Common myeloid progenitor, CD34-positive (primary cell): ENCODE results near the gene TBC1D12.
"Not testable (repeated sequence)": the region's sequence is repeated elsewhere in the genome, so short reads cannot be mapped to it uniquely, and the experiment has no call there.

ENCODE experiments used
- CTCF ChIA-PET: fragments of 350-600 bp; sonication (Branson Sonifier 250); formaldehyde crosslinking; loops from one replicate; lab custom pipeline; 2021; ENCODE audit warnings: antibody characterized with exemption; lab: Charles Lee
- POLR2A ChIA-PET: fragments of 350-600 bp; sonication (Branson Sonifier 250); formaldehyde crosslinking; loops from one replicate; lab custom pipeline; 2021; ENCODE audit warnings: antibody characterized with exemption; lab: Charles Lee
- DNase-seq, 3 donors: peaks; one replicate each; pipeline versions ENCODE4 v3.0.0 to v3.0.0-alpha.2; 2013
- H3K27ac ChIP-seq, 2 experiments: 1 replicate in 1 of 2; 2 replicates in 1 of 2; pipeline ENCODE4 v1.7.0; 2013; ENCODE audit warnings: inconsistent platforms in 2 of 2, low read length in 2 of 2, mild to moderate bottlenecking in 2 of 2, low read depth in 1 of 2, moderate library complexity in 1 of 2; ENCODE audit not compliant: severe bottlenecking in 2 of 2, insufficient read depth in 1 of 2, poor library complexity in 1 of 2
- H3K27me3 ChIP-seq, 5 experiments: replicated peaks in 2 of 5; 1 replicate in 3 of 5; 2 replicates in 2 of 5; pipeline versions ENCODE4 v1.6.1 to v1.7.0; 2013; ENCODE audit warnings: low read length in 4 of 5, mild to moderate bottlenecking in 2 of 5, moderate library complexity in 2 of 5, inconsistent platforms in 1 of 5; ENCODE audit not compliant: insufficient read depth in 5 of 5, control insufficient read depth in 4 of 5
- H3K36me3 ChIP-seq, 4 experiments: 1 replicate in 2 of 4; 2 replicates in 2 of 4; pipeline versions ENCODE4 v1.6.1 to v1.7.0; 2013; ENCODE audit warnings: low read length in 3 of 4, control low read depth in 1 of 4, mild to moderate bottlenecking in 1 of 4; ENCODE audit not compliant: control insufficient read depth in 4 of 4, insufficient read depth in 4 of 4
- H3K4me1 ChIP-seq, 4 experiments: 1 replicate in 3 of 4; 2 replicates in 1 of 4; pipeline versions ENCODE4 v1.6.1 to v1.7.1; 2013; ENCODE audit warnings: low read length in 3 of 4, mild to moderate bottlenecking in 3 of 4, control low read depth in 1 of 4, inconsistent platforms in 1 of 4, moderate library complexity in 1 of 4; ENCODE audit not compliant: control insufficient read depth in 4 of 4, insufficient read depth in 4 of 4; ENCODE audit errors: control extremely low read depth in 1 of 4
- H3K4me3 ChIP-seq, 7 experiments: 1 replicate in 4 of 7; 2 replicates in 3 of 7; pipeline versions ENCODE4 v1.5.1 to v1.7.0; 2013; ENCODE audit warnings: mild to moderate bottlenecking in 7 of 7, low read length in 6 of 7, moderate library complexity in 6 of 7, inconsistent platforms in 2 of 7, low read depth in 2 of 7, control low read depth in 1 of 7; ENCODE audit not compliant: insufficient read depth in 4 of 7, control insufficient read depth in 1 of 7; ENCODE audit errors: extremely low read depth in 1 of 7
- H3K9me3 ChIP-seq, 5 experiments: 1 replicate in 4 of 5; 2 replicates in 1 of 5; pipeline versions ENCODE4 v1.6.1 to v1.7.1; 2013; ENCODE audit warnings: low read length in 4 of 5, mild to moderate bottlenecking in 2 of 5, inconsistent platforms in 1 of 5, low read depth in 1 of 5, moderate library complexity in 1 of 5; ENCODE audit not compliant: control insufficient read depth in 4 of 5, insufficient read depth in 2 of 5; ENCODE audit errors: control extremely low read depth in 1 of 5
- WGBS: methylation state at CpG from one replicate; pipeline ENCODE4 v1.1.5; 2013; ENCODE audit not compliant: insufficient coverage; 5-methylcytosine and 5-hydroxymethylcytosine counted together

Gene TBC1D12

GRCh38 chr10:94524146-94524545 lies 121.8 kb downstream of the TBC1D12 start:
- DNase-seq: peak in 1 of 3 donors; percentile 5
- H3K27me3 ChIP-seq: no peaks in the 10 kb centered on the region
- H3K27ac ChIP-seq: no peak overlapping the region
- no peaks in the 10 kb centered on the region for H3K4me1 ChIP-seq
- 100% methylated on average over 5 of the region's 7 CpGs for WGBS
- no peaks in the 10 kb centered on the region for H3K36me3 ChIP-seq
- ChIA-PET POLR2A (no interaction called here), CTCF (no interaction called here)
- H3K4me3 ChIP-seq: no peak overlapping the region
- no peaks in the 10 kb centered on the region for H3K9me3 ChIP-seq

- H3K27ac ChIP-seq: no peak overlapping the region
- no peaks in the 10 kb centered on the region for H3K4me1 ChIP-seq
- H3K9me3 ChIP-seq: no peaks in the 10 kb centered on the region
- ChIA-PET CTCF (no interaction called here), POLR2A (no interaction called here)
- no peaks in the 10 kb centered on the region for H3K36me3 ChIP-seq
- no peaks in the 10 kb centered on the region for H3K27me3 ChIP-seq
- no CpG with 5 or more reads among the region's 5 CpGs for WGBS
- H3K4me3 ChIP-seq: no peak overlapping the region
- DNase-seq: no peak
These were observed 122.4 kb downstream of the TBC1D12 start for GRCh38 chr10:94524711-94525110.

DNA sequence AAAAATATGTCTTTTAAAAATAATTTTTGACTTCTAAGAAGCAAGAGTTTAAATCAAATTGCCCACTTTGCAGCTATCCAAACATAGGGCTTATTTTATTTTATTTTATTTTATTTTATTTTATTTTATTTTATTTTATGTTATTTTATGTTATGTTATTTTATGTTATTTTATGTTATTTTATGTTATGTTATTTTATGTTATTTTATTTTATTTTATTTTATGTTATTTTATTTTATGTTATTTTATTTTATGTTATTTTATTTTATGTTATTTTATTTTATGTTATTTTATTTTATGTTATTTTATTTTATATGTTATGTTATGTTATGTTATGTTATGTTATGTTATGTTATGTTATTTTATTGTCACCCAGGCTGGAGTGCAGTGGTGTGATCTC lies 129.2 kb downstream of the TBC1D12 start:
- CTCF ChIA-PET, H3K36me3 ChIP-seq, DNase-seq, H3K27ac ChIP-seq, H3K4me3 ChIP-seq, POLR2A ChIA-PET, H3K9me3 ChIP-seq, H3K27me3 ChIP-seq, H3K4me1 ChIP-seq: not testable (repeated sequence)

DNA sequence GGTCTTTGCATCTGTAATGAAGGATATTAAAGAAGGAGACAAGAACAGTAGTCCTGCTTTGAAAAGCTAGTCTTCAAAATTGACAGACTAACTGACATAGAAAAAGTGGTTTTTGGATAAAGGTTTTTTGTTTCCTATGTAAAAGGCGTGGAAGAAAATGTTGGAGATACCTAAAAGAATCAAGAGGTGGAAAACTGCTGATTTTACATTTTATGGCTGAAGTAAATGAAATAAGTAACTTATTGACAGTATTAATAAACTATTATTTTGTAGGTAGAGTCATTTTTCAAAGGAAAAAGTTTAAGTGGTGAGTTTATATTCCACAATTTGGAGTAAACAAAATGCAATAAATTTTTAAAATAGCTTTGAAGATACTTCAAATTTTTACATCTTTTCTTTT lies 130.7 kb downstream of the TBC1D12 start:
- no peaks in the 10 kb centered on the region for H3K36me3 ChIP-seq
- no CpG with 5 or more reads among the region's 1 CpG for WGBS
- H3K4me3 ChIP-seq: no peak overlapping the region
- no peak overlapping the region for H3K27ac ChIP-seq
- POLR2A ChIA-PET: no interaction called here
- H3K9me3 ChIP-seq: no peaks in the 10 kb centered on the region
- H3K27me3 ChIP-seq: no peaks in the 10 kb centered on the region
- no peak for DNase-seq
- CTCF ChIA-PET: no interaction called here
- no peaks in the 10 kb centered on the region for H3K4me1 ChIP-seq

DNA sequence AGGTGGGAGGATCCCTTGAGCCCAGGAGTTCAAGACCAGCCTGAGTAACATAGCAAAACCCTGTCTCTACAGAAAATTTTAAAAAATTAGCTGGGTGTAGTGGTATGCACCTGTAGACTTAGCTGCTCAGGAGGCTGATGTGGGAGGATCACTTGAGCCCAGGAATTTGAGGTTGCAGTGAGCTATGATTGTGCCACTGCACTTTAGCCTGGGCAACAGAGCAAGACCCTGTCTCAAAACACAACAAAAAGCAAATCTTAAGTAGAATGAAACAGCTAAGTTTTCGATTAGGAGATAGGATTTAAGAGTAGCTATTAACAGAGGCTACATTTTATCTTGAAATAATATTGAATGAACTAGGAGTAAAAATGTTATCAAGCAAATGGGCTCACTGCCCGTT lies 139.9 kb downstream of the TBC1D12 start:
- not testable (repeated sequence) for H3K27ac ChIP-seq, DNase-seq, H3K36me3 ChIP-seq, H3K4me3 ChIP-seq, H3K9me3 ChIP-seq, H3K27me3 ChIP-seq
- WGBS: no CpG with 5 or more reads among the region's 2 CpGs
- H3K4me1 ChIP-seq: peaks cover 11 to 24% (median 19%) of the 10 kb centered on the region in 4 experiments
- POLR2A ChIA-PET: interaction anchor here (0.7 kb wide), 1 partner anchor 212 kb away, joined by 3 read pairs; no protein-coding TSS in a partner anchor
- CTCF ChIA-PET: interaction anchor here (1.7 kb wide), 1 partner anchor 15 kb away, joined by 3 read pairs; no protein-coding TSS in a partner anchor

- DNase-seq: peak; percentile 82 to 89 (median 88)
- Histone ChIP-seq H3K36me3 (peaks cover 0 to 2% (median 0%) of the 10 kb centered on the region in 4 experiments), H3K9me3 (no peaks in the 10 kb centered on the region), H3K4me1 (peaks cover 11 to 27% (median 20%) of the 10 kb centered on the region in 4 experiments), H3K27ac (peak within 1 kb of the TSS; percentile 50 to 70), H3K4me3 (peak within 1 kb of the TSS; percentile 83 to 98 (median 96)), H3K27me3 (no peaks in the 10 kb centered on the region)
- ChIA-PET CTCF (no interaction called here), POLR2A (no interaction called here)
- 0% methylated on average over 35 of the region's 48 CpGs for WGBS
These were observed 143.2 kb downstream of the TBC1D12 start, which contains the start of gene HELLS for GRCh38 chr10:94545391-94546048. HELLS (plus strand) TSS chr10:94545788; CDS start chr10:94545922, 134 bp downstream.

- POLR2A ChIA-PET: no interaction called here
- CTCF ChIA-PET: no interaction called here
These were observed 143.9 kb downstream of the TBC1D12 start for GRCh38 chr10:94546049-94546900.

More at GRCh38 chr10:94546049-94546900, 143.9 kb downstream of the TBC1D12 start:
- H3K4me1 ChIP-seq: peaks cover 11 to 27% (median 20%) of the 10 kb centered on the region in 4 experiments
- peaks cover 0 to 4% (median 0%) of the 10 kb centered on the region in 4 experiments for H3K36me3 ChIP-seq
- DNase-seq: peak; percentile 3 to 55 (median 39)
- 0% methylated on average over 15 of the region's 25 CpGs for WGBS
- no peaks in the 10 kb centered on the region for H3K9me3 ChIP-seq
- peak overlapping the region in 1 of 2 experiments; percentile 70 for H3K27ac ChIP-seq
- no peaks in the 10 kb centered on the region for H3K27me3 ChIP-seq
- H3K4me3 ChIP-seq: peak overlapping the region; percentile 83 to 98 (median 96)
